K562 (cell line): Measurements from ENCODE around the gene KIF26B. TPM values are rescaled to one million over a fixed set of nuclear protein-coding genes. Genes with fewer than 3 reads are reported as not detected.
A peak's percentile ranks its signal among the peaks of the same experiment; 100 is the strongest.

ENCODE experiments used
- ATAC-seq: fragments of 200-7000 bp; cut with Tn5 transposase; 3 replicates; pipeline ENCODE4 v1.9.1; 2020; ENCODE audit warnings: moderate library complexity
- BruUV-seq: library from RNA; stranded (reverse); fragments of 400-500 nt; replicated peaks from 2 replicates; lab custom pipeline; 2021; lab: Mats Ljungman, UMichigan
- CTCF ChIA-PET: fragments of 300-600 bp; formaldehyde crosslinking; extraction: SDS; loops from one replicate; lab custom pipeline; 2021; ENCODE audit warnings: low intra/inter-chr PET ratio; lab: Yijun Ruan, JAX
- POLR2A ChIA-PET: fragments of 300-600, 350-650 bp; sonication (Branson Sonifier 250); formaldehyde crosslinking; extraction: SDS; loops from one replicate; lab custom pipeline; 2021; ENCODE audit warnings: antibody characterized with exemption, inconsistent platforms; lab: Yijun Ruan, JAX
- DNase-seq, 4 experiments: peaks; one replicate each; pipeline versions ENCODE4 v3.0.0 to v3.0.0-alpha.2; 2011 to 2018; ENCODE audit warnings: low spot score in 3 of 4, mixed read lengths in 3 of 4; ENCODE audit errors: extremely low read depth in 1 of 4
- FAIRE-seq: peaks from 2 replicates; lab custom pipeline; 2011; peaks lifted over from hg19 to GRCh38; lab: Jason Lieb, UNC
- H2AFZ ChIP-seq: 2 replicates; pipeline ENCODE4 v1.6.0; 2011; ENCODE audit warnings: low read depth, low read length, control low read depth, inconsistent platforms
- H3K27ac ChIP-seq: fragments of 200-600 bp; 3 replicates; pipeline ENCODE4 v1.8.0; 2011; ENCODE audit warnings: low read depth, mild to moderate bottlenecking, control low read depth, inconsistent platforms, low read length, moderate library complexity, mixed read lengths; ENCODE audit errors: extremely low read depth
- H3K27me3 ChIP-seq, 2 experiments: fragments of 300-600 bp in 1 of 2; 2 replicates in 1 of 2; 3 replicates in 1 of 2; pipeline versions ENCODE4 v1.6.0 to v1.8.0; 2011; ENCODE audit warnings: inconsistent platforms in 2 of 2, low read length in 2 of 2, mild to moderate bottlenecking in 1 of 2, mixed read lengths in 1 of 2, moderate library complexity in 1 of 2; ENCODE audit not compliant: control insufficient read depth in 2 of 2, insufficient read depth in 2 of 2
- H3K36me3 ChIP-seq: fragments of 300-600 bp; 3 replicates; pipeline ENCODE4 v1.8.0; 2011; ENCODE audit warnings: mild to moderate bottlenecking, low read length, inconsistent platforms; ENCODE audit not compliant: control insufficient read depth, insufficient read depth
- H3K4me1 ChIP-seq, 2 experiments: fragments of 200-600 bp in 1 of 2; replicated peaks in 1 of 2; 2 replicates in 1 of 2; 3 replicates in 1 of 2; pipeline versions ENCODE4 v1.5.1 to v1.8.0; 2011; ENCODE audit warnings: inconsistent platforms in 2 of 2, low read length in 2 of 2, mild to moderate bottlenecking in 1 of 2, mixed read lengths in 1 of 2, moderate library complexity in 1 of 2; ENCODE audit not compliant: control insufficient read depth in 2 of 2, insufficient read depth in 2 of 2
- H3K4me2 ChIP-seq: 2 replicates; pipeline ENCODE4 v1.6.1; 2011; ENCODE audit warnings: low read length, control low read depth, inconsistent platforms, mixed read lengths; ENCODE audit not compliant: insufficient read depth
- H3K4me3 ChIP-seq: fragments of 200-600 bp; sonication (generic), shearing (Covaris generic); 2 replicates; pipeline ENCODE4 v1.5.1; 2016; ENCODE audit warnings: control low read depth, inconsistent platforms
- H3K79me2 ChIP-seq: fragments of 200-600 bp; 3 replicates; pipeline ENCODE4 v1.8.0; 2011; ENCODE audit warnings: low read length, inconsistent platforms; ENCODE audit not compliant: control insufficient read depth, insufficient read depth
- H3K9ac ChIP-seq, 2 experiments: 2 replicates each; pipeline versions ENCODE4 v1.6.0 to v1.6.1; 2011; ENCODE audit warnings: low read depth in 2 of 2, low read length in 2 of 2, control low read depth in 1 of 2, inconsistent platforms in 1 of 2, mild to moderate bottlenecking in 1 of 2, mixed read lengths in 1 of 2; ENCODE audit not compliant: insufficient read depth in 1 of 2
- H3K9me1 ChIP-seq: one replicate; pipeline ENCODE4 v1.6.0; 2011; ENCODE audit warnings: inconsistent platforms, mild to moderate bottlenecking, low read length, moderate library complexity; ENCODE audit not compliant: control insufficient read depth, insufficient read depth
- H3K9me3 ChIP-seq: replicated peaks from 2 replicates; pipeline ENCODE4 v1.5.1; 2011; ENCODE audit warnings: low read depth, low read length, inconsistent platforms; ENCODE audit not compliant: control insufficient read depth, insufficient read depth
- H4K20me1 ChIP-seq: replicated peaks from 2 replicates; pipeline ENCODE4 v1.6.1; 2011; ENCODE audit warnings: low read length, inconsistent platforms, mixed read lengths; ENCODE audit not compliant: control insufficient read depth, insufficient read depth
- CBFA2T3 ChIP-seq: fragments of 450-650 bp; IDR thresholded peaks from 2 replicates; pipeline ENCODE4 v1.6.1; 2017
- CBX3 ChIP-seq, 2 experiments: IDR thresholded peaks; 1 replicate in 1 of 2; 2 replicates in 1 of 2; pipeline ENCODE4 v1.6.1; 2012; ENCODE audit warnings: inconsistent platforms in 2 of 2, low read length in 2 of 2, borderline replicate concordance in 1 of 2, control low read depth in 1 of 2
- IFI16 ChIP-seq: fragments of 250-450 bp; sonication (Bioruptor Pico); IDR thresholded peaks from 2 replicates; pipeline ENCODE4 v2.1.2; 2022; ENCODE audit warnings: mild to moderate bottlenecking, inconsistent platforms
- KDM2B ChIP-seq: fragments of 250-450 bp; sonication (Bioruptor Pico); IDR thresholded peaks from 2 replicates; pipeline ENCODE4 v1.8.0; 2021; ENCODE audit warnings: mild to moderate bottlenecking, moderate library complexity
- MYBL2 ChIP-seq, 2 experiments: fragments of 450-650 bp in 1 of 2; sonication (generic) in 1 of 2; formaldehyde crosslinking in 1 of 2; IDR thresholded peaks; 2 replicates each; pipeline versions ENCODE4 v1.6.1 to v1.8.1; 2017 to 2022; ENCODE audit warnings: borderline replicate concordance in 1 of 2, inconsistent platforms in 1 of 2, low read depth in 1 of 2, mild to moderate bottlenecking in 1 of 2, missing genetic modification reagents in 1 of 2, moderate library complexity in 1 of 2
- ZNF263 ChIP-seq: sonication (generic); formaldehyde crosslinking; IDR thresholded peaks from 2 replicates; pipeline ENCODE4 v1.8.0; 2022; ENCODE audit warnings: mild to moderate bottlenecking, missing genetic modification reagents, borderline replicate concordance
- ZNF347 ChIP-seq: fragments of 450-650 bp; formaldehyde crosslinking; IDR thresholded peaks from 2 replicates; pipeline ENCODE4 v1.4.0; 2020; ENCODE audit warnings: low read depth, mild to moderate bottlenecking, moderate library complexity
- WGBS: fragments of 100-300 bp; shearing (Covaris generic); methylation state at CpG from one replicate; pipeline ENCODE4 v1.1.6; 2016; ENCODE audit warnings: low coverage, mixed read lengths; ENCODE audit not compliant: insufficient coverage; ENCODE audit errors: missing lambda C conversion rate; 5-methylcytosine and 5-hydroxymethylcytosine counted together
- in situ Hi-C: fragments of 300-500 bp; cut with MboI; formaldehyde crosslinking; loops from 4 replicates; pipeline ENCODE4 v1.15.0; 2018; ENCODE audit warnings: inconsistent platforms, mixed read lengths
- intact Hi-C: fragments of 100-400 bp; cut with micrococcal nuclease; formaldehyde crosslinking; loops from 2 replicates; pipeline ENCODE4 v1.14.2; 2022
- polyA plus RNA-seq, 8 experiments: library from polyadenylated mRNA; depleted of rRNA in 4 of 8; stranded (reverse) in 5 of 8; unstranded in 3 of 8; fragments of >200 nt; fragmentation: Nextera tagmentation in 2 of 8; fragmentation: Illumina TruSeq in 1 of 8; extraction: Ambion mirVana in 2 of 8; extraction: Trizol in 1 of 8; gene quantifications; 2 replicates each; pipeline versions ENCODE4 v1.2.1 to v1.2.3, GENCODE V29; 2011 to 2014; ENCODE audit warnings: inconsistent platforms in 1 of 8, missing spikeins in 1 of 8
- total RNA-seq, 7 experiments: library from RNA; depleted of rRNA in 6 of 7; stranded (reverse); fragments of >200 nt in 6 of 7; fragmentation: Illumina TruSeq in 2 of 7; extraction: Trizol in 2 of 7; gene quantifications; 2 replicates each; pipeline versions ENCODE4 v1.2.1 to v1.2.3, GENCODE V29; 2011 to 2021; ENCODE audit warnings: low replicate concordance in 1 of 7
- TF ChIP-seq, protein P1 (sequence below): fragments of 250-450 bp; sonication (Bioruptor Pico); IDR thresholded peaks from 2 replicates; pipeline ENCODE4 v1.5.0; 2022; ENCODE audit warnings: mild to moderate bottlenecking

KIF26B gene
- total and polyA plus RNA-seq, 9 of the 15 experiments (the other 6 are each of a cell fraction or from before 2014, with no cell fraction given) = 0.02 to 0.08 (median 0.03) TPM; not detected in 6

DNA sequence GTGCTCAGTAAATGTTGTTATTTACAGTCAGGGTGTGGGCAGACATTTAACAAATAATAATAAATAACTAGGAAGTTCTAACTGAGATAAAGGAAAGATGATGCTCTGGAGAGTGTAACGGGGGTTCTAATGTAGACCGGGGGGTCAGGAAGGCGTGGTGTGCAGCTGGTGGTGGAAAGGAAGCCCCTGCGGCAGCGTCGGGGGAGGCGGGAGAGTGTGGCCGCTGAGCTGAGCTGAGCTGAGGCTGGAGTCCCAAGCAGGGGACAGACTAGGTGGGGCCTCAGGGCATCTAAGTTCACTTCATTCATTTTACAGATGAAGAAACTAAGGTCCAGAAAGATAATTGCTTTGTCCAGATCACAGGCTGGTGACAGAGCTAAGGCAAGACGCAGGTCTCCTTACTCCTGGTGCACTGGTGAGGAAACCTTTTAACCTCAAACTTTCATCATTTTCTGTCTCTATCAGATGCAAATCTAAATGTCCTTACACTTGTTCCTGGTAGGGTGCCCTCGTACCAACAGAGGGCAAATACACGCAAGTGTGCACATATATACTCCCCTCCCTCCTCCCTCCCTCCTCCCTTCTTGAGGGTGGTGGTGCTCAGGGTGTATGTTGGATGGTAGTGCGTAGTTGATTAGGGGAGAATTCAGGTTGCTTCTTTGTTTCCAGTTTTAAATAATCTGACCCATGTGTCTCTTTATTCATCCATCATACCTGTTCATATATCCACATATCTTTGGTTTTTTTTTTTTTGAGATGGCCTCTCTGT, 44.1 kb downstream of the KIF26B start:
- no peak overlapping the region for H3K4me2 ChIP-seq
- TF ChIP-seq ZNF347 (CRISPR knock-in tag) (no peak), ZNF263 (CRISPR knock-in tag) (peak; percentile 75)
- TF ChIP-seq, all 486 proteins: peak for 1
- 3% methylated on average over 12 of the region's 12 CpGs for WGBS
- peaks cover 29 to 34% of the 10 kb centered on the region in 2 experiments; a peak in 4 of 5 replicates for H3K27me3 ChIP-seq
- FAIRE-seq (no peak), ATAC-seq (no peak), DNase-seq (no peak)
- H4K20me1 ChIP-seq = 0 out of 2 replicates have a peak, but pooled peaks cover 3% of the 10 kb centered on the region
- H2AFZ ChIP-seq = no peak overlapping the region
- H3K9ac ChIP-seq = no peak overlapping the region
- no TSS peak for BruUV-seq
- H3K27ac ChIP-seq = no peak overlapping the region
- intact Hi-C loops = no loop called here
- H3K9me3 ChIP-seq = no peaks in the 10 kb centered on the region
- no peaks in the 10 kb centered on the region for H3K79me2 ChIP-seq
- no peaks in the 10 kb centered on the region for H3K36me3 ChIP-seq
- ChIA-PET POLR2A (no interaction called here), CTCF (no interaction called here)
- H3K4me3 ChIP-seq = no peak overlapping the region
- H3K9me1 ChIP-seq = no peaks in the 10 kb centered on the region
- in situ Hi-C loops = no loop called here
- no peaks in the 10 kb centered on the region for H3K4me1 ChIP-seq

DNA sequence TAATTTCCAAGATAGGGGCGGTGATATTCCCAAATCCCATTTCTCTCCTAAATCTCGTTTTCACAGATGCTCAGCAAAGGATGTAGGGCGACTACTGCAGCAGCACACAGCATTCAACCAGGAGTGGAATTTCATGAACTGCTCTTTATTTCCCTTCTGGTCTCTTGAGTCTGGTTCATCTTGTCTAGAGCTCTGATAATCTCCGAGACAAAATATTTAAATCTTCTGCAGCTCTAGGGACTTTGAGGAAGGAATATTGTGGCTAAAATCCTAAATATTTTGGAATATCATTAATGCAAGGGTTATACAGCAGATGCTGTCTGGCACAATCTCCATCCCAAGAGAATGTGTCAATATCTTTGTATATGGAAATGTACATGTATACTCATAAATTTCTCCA, 45.4 kb downstream of the KIF26B start:
- H3K79me2 ChIP-seq = no peaks in the 10 kb centered on the region
- 3% methylated on average over 4 of the region's 4 CpGs for WGBS
- FAIRE-seq (no peak), DNase-seq (no peak), ATAC-seq (no peak)
- no peaks in the 10 kb centered on the region for H3K9me3 ChIP-seq
- POLR2A ChIA-PET = interaction anchor here (0.6 kb wide), 1 partner anchor 60 kb away, joined by 3 read pairs; no protein-coding TSS in a partner anchor
- no peak overlapping the region for H3K4me3 ChIP-seq
- H2AFZ ChIP-seq = no peak overlapping the region
- CTCF ChIA-PET = no interaction called here
- no TSS peak for BruUV-seq
- no peak overlapping the region for H3K9ac ChIP-seq
- no peak overlapping the region for H3K4me2 ChIP-seq
- no peaks in the 10 kb centered on the region for H3K4me1 ChIP-seq
- in situ Hi-C loops = no loop called here
- 0 out of 2 replicates have a peak, but pooled peaks cover 3% of the 10 kb centered on the region for H4K20me1 ChIP-seq
- H3K27ac ChIP-seq = no peak overlapping the region
- no peaks in the 10 kb centered on the region for H3K9me1 ChIP-seq
- no peaks in the 10 kb centered on the region for H3K36me3 ChIP-seq
- H3K27me3 ChIP-seq = peaks cover 27 to 28% of the 10 kb centered on the region in 2 experiments; a peak in 4 of 5 replicates
- intact Hi-C loops = no loop called here
- TF ChIP-seq IFI16 (CRISPR knock-in tag) = no peak
- TF ChIP-seq, protein P1, sequence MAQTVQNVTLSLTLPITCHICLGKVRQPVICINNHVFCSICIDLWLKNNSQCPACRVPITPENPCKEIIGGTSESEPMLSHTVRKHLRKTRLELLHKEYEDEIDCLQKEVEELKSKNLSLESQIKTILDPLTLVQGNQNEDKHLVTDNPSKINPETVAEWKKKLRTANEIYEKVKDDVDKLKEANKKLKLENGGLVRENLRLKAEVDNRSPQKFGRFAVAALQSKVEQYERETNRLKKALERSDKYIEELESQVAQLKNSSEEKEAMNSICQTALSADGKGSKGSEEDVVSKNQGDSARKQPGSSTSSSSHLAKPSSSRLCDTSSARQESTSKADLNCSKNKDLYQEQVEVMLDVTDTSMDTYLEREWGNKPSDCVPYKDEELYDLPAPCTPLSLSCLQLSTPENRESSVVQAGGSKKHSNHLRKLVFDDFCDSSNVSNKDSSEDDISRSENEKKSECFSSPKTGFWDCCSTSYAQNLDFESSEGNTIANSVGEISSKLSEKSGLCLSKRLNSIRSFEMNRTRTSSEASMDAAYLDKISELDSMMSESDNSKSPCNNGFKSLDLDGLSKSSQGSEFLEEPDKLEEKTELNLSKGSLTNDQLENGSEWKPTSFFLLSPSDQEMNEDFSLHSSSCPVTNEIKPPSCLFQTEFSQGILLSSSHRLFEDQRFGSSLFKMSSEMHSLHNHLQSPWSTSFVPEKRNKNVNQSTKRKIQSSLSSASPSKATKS = no peak
- TF ChIP-seq MYBL2 (IDR thresholded peaks at IDR 0.05; ENCODE audit: low read depth) = no peak
- no peak for TF ChIP-seq MYBL2 (CRISPR knock-in tag; IDR thresholded peaks at IDR 0.05; ENCODE audit: borderline replicate concordance)
- TF ChIP-seq CBX3 (IDR thresholded peaks at IDR 0.05; ENCODE audit: borderline replicate concordance in 1 of 2, low read length in 2 of 2) = no peak
- no peak for TF ChIP-seq CBFA2T3
- TF ChIP-seq KDM2B (CRISPR knock-in tag) = no peak
